NCI-H2171 treated with DMSO at 0.1 percent for 48 hours (cell line): Measurements from ENCODE around the gene PAQR8.

Experiments
- DNase-seq: peaks from one replicate; lab custom pipeline; 2025; lab: John Stamatoyannopoulos, UW

Gene PAQR8, protein sequence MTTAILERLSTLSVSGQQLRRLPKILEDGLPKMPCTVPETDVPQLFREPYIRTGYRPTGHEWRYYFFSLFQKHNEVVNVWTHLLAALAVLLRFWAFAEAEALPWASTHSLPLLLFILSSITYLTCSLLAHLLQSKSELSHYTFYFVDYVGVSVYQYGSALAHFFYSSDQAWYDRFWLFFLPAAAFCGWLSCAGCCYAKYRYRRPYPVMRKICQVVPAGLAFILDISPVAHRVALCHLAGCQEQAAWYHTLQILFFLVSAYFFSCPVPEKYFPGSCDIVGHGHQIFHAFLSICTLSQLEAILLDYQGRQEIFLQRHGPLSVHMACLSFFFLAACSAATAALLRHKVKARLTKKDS

DNA sequence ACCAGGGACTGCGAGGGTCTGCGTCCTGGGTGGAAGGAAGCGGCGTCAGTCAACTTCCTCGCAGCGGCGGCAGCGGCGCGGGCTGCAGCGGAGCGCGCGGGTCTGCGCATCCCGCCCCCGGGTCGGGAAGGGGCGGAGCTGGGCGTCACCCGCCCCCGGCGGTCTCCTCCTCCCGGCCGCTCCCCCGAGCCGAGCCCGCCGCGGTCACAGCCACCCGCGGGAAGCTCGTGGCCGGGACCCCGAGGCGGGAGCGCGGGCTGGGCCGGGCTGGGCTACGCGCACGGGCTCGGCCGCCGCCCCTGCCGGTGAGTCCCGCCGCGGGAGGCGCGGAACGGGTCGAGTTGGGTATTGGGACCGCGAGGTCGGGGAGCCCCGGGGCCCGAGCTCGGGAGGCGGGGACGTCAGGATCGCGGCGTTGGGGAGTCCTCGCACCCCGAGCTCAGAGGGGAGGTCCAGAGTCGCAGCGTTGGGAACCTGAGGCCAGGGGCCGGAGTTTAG, at the start of gene PAQR8:
Gene PAQR8, plus strand, starts transcription at position 207 of the 498 bp plus-strand sequence. CDS start 41,063 bp downstream, outside the sequence.
- peak; percentile 63 for DNase-seq

GRCh38 chr6:52312461-52312860, 49.5 kb upstream of the PAQR8 start:
- no peak for DNase-seq

- DNase-seq: no peak
These were observed 47.2 kb upstream of the PAQR8 start for GRCh38 chr6:52314752-52315151.

DNA sequence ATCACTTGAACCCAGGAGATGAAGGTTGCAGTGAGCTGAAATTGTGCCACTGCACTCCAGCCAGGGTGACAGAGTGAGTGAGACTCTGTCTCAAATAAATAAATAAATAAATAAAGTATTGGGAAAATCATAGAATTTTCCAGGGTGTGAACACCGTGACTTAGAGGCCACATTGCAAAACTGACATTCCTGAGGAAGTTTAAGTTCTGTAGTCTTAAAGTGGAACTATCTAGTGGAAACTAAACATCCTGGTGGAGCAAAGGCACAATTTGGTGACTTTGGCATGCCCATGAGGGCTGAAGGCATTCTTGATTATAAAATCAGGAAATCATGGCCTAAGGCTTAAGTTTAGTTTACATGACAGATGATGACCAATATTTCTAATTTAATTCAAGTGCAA, 44.7 kb upstream of the PAQR8 start:
- DNase-seq: no peak

- no peak for DNase-seq
These were observed 43.9 kb upstream of the PAQR8 start for GRCh38 chr6:52317841-52318581.

DNA sequence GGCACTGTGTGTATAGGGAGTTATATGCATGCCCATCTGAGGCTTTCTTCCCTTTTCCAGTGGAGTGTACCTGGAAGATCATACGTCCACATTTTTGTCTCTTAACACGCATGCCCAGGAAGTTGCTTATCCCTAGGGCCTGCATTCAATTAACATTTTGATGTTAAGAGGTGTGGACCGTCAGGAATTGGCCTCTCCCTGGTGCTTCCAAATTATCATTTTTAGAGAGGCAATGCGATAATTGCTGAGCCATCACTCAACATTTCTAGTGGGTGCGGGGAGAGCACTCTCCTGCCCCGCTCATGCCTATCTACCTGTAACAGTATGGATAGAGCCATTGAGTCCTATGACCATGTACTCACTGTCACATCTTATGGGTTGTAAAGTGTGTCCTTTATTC, 37.8 kb upstream of the PAQR8 start:
- no peak for DNase-seq

GRCh38 chr6:52325695-52326471, 36.1 kb upstream of the PAQR8 start:
- no peak for DNase-seq

- DNase-seq: no peak
These were observed 35.2 kb upstream of the PAQR8 start for GRCh38 chr6:52326540-52327364.

GRCh38 chr6:52328303-52328662, 33.7 kb upstream of the PAQR8 start:
- DNase-seq: no peak

- no peak for DNase-seq
These were observed 33.2 kb upstream of the PAQR8 start for GRCh38 chr6:52328729-52329128.

DNA sequence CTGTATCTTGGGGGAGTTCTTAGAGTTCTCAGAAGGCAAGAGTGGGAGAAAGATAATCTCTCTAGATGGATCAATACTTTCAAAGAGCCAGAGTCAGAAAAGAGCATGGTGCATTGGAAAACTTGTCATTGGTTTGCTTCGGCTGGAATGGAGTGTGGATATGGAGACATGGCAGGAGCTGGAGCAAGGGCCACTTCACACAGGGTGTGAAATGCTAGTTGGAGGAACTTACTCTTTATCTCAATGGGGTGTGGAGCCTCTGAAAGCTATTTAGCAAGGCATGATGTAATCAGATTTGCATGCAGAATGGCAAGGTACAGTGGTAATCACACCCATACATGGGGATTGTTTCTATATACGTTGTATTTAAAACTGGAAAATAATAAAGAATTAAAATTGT, 31.5 kb upstream of the PAQR8 start:
- no peak for DNase-seq

GRCh38 chr6:52331793-52332457, 30.0 kb upstream of the PAQR8 start:
- DNase-seq: no peak

DNA sequence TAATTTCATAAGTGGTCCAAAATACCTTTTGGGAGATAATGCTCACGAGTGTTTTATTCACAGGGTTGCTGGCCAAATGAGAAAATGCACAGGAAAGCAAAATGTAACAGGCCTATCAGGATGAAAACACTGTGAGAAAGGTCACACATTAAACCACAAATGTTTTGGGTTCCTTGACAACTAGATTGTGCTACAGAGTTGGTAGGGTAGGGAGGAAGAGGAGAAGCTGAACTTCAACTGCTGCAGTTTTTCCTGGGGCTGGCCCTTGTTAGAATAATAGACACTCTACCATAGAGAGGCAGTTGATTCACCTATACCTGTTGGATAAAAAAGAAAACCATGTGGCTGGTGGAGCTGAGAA, 28.1 kb upstream of the PAQR8 start:
- DNase-seq: no peak

DNA sequence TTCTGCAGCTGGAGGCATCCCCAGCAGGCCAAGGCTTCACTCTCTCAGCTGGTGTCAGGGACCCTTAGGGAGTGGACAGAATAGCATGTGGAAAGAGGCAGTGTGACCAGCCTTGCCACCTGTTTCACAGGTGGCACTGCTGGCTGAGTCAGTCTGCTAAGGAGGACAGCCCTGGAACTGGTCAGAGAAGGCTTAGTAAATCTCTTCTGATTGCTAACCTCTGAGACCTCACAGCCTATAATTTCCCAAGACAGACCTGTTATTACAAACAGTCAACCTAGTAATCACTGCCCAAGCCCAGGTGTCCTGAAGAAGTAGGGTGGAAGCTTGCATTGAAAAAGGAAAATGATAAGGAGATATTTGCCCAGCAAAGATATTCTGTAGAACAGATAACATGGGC, 26.4 kb upstream of the PAQR8 start:
- no peak for DNase-seq

DNA sequence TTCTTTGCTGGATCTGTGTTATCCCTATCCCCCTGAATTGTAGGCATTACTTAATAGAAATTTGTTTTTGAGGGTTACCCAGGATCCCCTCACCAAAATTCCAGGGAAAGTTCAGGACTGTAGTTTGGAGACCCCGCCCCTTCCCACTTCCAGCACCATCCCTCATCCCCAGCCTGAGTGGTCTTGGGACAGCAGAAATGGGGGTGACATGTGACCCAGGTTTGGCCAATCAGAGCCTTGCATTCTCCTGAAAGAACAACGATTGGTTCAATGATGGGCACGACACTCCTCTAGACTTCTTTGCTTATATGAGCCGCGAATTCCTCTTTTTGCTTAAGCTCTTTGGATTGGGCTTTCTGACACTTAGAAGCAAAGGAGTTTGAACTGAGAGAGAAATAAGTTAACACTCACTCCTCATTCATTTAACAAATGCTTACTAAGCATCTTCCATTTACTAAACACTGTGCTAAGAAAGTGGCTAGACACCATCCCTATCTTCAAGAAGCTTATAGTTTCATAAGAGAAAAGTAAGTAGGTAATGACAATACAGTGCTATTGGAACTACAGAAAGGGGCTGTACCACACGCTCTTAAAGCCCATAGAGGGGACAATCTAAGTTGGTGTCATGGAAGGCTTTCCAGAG, 24.9 kb upstream of the PAQR8 start:
- DNase-seq: no peak

DNA sequence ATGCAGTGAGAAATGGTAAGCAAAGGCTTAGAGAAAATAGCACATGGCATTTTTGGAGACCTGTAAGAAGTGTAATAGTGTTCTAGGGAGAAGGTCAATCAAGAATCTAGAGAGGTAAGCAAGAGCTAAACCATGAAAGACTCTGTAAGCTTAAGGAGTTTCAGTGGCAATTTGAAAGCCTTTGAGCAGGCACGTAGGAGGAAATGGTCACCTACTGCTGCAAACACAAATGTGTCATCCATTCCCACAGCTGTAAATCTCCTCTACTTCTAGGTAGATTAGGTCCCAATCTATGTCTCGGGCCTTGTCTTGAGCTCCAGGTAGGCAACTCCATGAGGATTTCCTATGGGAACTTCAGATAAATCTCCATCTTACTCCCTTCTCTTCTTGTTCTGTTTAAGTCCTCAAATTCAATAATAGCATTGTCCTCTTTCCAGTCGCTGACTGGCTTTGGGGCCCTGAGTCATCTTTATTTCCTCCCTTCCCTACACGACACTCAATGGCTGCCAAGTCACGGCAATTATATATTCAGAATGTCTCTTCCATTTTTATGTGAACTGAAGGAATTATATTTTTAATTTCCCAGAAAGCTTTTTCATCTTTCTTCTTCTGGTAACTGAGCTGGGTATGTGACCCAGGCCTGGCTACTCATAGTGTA, 24.2 kb upstream of the PAQR8 start:
- no peak for DNase-seq

GRCh38 chr6:52340603-52340880, 21.4 kb upstream of the PAQR8 start:
- DNase-seq: no peak

GRCh38 chr6:52341561-52342260, 20.2 kb upstream of the PAQR8 start:
- no peak for DNase-seq

- DNase-seq: no peak
These were observed 16.6 kb upstream of the PAQR8 start for GRCh38 chr6:52345311-52345710.

DNA sequence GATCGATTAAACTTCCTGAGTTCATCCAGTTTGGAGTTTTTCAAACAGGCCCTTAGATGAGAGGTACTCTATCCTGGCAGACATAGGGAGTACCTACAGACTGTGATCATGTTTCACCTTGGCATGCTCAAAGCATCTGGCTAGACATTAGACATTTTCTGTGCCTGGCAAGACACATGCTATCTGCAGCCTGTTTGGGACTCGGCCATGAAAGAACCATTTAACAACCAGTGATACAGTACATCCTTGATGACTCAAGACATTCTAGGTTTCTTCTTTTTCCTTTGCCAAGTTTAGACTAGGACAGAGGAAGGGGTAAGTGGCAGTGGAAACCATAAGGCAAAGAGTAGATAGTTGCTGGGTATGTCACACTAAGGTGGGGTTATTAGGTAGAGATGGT, 15.4 kb upstream of the PAQR8 start:
- peak; percentile 44 for DNase-seq
